Vagina (tissue), 2 donors: Measurements from ENCODE around the gene FGF18.

ENCODE experiments used
- CTCF ChIP-seq, 3 experiments: fragments of 450-650 bp in 2 of 3; fragments of 200-600 bp in 1 of 3; sonication (generic) in 1 of 3; IDR thresholded peaks; one replicate each; pipeline ENCODE4 v1.5.1; 2017 to 2019; ENCODE audit warnings: antibody characterized with exemption in 3 of 3, mild to moderate bottlenecking in 2 of 3, moderate library complexity in 2 of 3
- POLR2A ChIP-seq, 2 donors: fragments of 450-650 bp; IDR thresholded peaks; one replicate each; pipeline ENCODE4 v1.6.1; 2017; ENCODE audit warnings: antibody characterized with exemption in 2 of 2, mild to moderate bottlenecking in 2 of 2, moderate library complexity in 2 of 2
- POLR2AphosphoS5 ChIP-seq, 2 donors: sonication (generic); formaldehyde crosslinking; IDR thresholded peaks; one replicate each; pipeline ENCODE4 v1.9.0; 2017; ENCODE audit warnings: antibody characterized with exemption in 2 of 2, mild to moderate bottlenecking in 2 of 2, low read depth in 1 of 2; ENCODE audit not compliant: insufficient read depth in 1 of 2

- TF ChIP-seq POLR2A (IDR thresholded peaks at IDR 0.05) (no peak), CTCF (IDR thresholded peaks at IDR 0.05) (no peak), POLR2AphosphoS5 (IDR thresholded peaks at IDR 0.05; ENCODE audit: insufficient read depth in 1 of 2, low read depth in 1 of 2) (no peak)
Observed at GRCh38 chr5:171386006-171386671, 33.3 kb upstream of the FGF18 start.
